Activated T-cell treated with anti-CD3 and anti-CD28 coated beads, Interleukin-2, amount 50 U/mL, for 4 hours (primary cell): Measurements from ENCODE around the gene TDO2. TPM values are rescaled to one million over a fixed set of nuclear protein-coding genes. Genes with fewer than 3 reads are reported as not detected.
A peak's percentile ranks its signal among the peaks of the same experiment; 100 is the strongest.

Source experiments
- ATAC-seq, 2 donors: fragments of 200-7000 bp; cut with Tn5 transposase; one replicate each; pipeline ENCODE4 v1.10.0; 2021
- DNase-seq: peaks from one replicate; pipeline ENCODE4 v3.0.0-alpha.2; 2020
- H3K27me3 Mint-ChIP-seq: one replicate; pipeline ENCODE4 v1.8.0; 2021; ENCODE audit warnings: low read depth, mixed read lengths
- H3K36me3 Mint-ChIP-seq: one replicate; pipeline ENCODE4 v1.8.0; 2022; ENCODE audit warnings: mixed read lengths; ENCODE audit not compliant: insufficient read depth
- H3K4me1 Mint-ChIP-seq: one replicate; pipeline ENCODE4 v1.8.0; 2021; ENCODE audit warnings: low read depth, mixed read lengths
- H3K4me3 Mint-ChIP-seq: one replicate; pipeline ENCODE4 v1.8.0; 2021; ENCODE audit warnings: mild to moderate bottlenecking, moderate library complexity, mixed read lengths
- H3K9me3 Mint-ChIP-seq: one replicate; pipeline ENCODE4 v1.8.0; 2021; ENCODE audit warnings: mixed read lengths
- total RNA-seq, 3 donors: library from RNA; stranded (reverse); gene quantifications; one replicate each; pipeline ENCODE4 v1.2.1, GENCODE V29; 2021

TDO2 gene
- total RNA-seq, 3 donors from 2014 or later, result 0.16 TPM; not detected in 2

DNA sequence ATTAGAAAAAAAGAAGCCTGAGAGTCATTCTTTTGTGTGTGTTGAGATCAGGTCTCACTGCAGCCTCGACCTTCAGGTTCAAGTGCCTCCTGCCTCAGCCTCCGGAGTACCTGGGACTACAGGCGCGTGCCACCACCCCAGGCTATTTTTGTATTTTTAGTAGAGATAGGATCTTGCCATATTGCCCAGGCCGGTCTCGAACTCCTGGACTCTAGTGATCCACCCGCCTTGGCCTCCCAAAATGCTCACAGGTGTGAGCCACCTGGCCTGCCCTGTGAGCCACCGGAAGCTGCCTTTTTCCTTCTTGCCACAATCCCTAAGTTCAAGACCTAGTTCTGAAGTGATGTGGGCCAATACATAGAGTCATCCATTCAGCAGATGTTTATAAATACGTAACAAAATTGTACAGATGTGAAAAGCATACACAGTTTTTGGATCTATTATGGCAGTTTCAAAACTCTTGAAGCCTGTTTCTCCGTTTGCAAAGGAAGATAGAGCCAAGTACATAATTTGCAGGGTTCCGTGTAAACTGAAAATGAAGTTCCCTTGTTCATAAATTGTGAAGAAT is 50.7 kb downstream of the TDO2 start:
- peaks cover 27% of the 10 kb centered on the region for H3K4me1 Mint-ChIP-seq
- no peaks in the 10 kb centered on the region for H3K9me3 Mint-ChIP-seq
- peak overlapping the region; percentile 94 for H3K4me3 Mint-ChIP-seq
- DNase-seq (no peak), ATAC-seq (no peak)
- no peaks in the 10 kb centered on the region for H3K36me3 Mint-ChIP-seq
- peaks cover 14% of the 10 kb centered on the region for H3K27me3 Mint-ChIP-seq

DNA sequence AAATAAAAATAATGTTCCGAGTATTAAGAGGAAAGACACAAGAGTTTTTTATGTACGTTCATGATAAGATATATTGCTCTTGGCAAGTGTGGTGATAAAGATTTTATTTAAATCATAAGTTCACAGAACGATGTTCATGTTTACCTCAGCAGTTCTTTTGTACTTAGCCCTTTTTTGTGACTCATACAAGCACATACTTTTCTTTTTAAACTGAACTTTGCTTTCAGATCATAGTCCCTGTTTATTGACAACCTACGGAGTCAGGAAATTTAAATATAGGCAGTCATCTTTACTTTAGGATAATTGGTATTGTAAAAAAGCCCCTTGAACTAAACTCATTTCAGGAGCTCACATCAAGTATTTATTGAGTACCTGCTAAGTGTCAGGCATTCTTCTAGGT is 51.4 kb downstream of the TDO2 start:
- peak overlapping the region; percentile 24 for H3K4me3 Mint-ChIP-seq
- H3K9me3 Mint-ChIP-seq, result no peaks in the 10 kb centered on the region
- no peak for DNase-seq
- H3K4me1 Mint-ChIP-seq, result peaks cover 24% of the 10 kb centered on the region
- peaks cover 14% of the 10 kb centered on the region for H3K27me3 Mint-ChIP-seq
- no peak for ATAC-seq
- no peaks in the 10 kb centered on the region for H3K36me3 Mint-ChIP-seq

DNA sequence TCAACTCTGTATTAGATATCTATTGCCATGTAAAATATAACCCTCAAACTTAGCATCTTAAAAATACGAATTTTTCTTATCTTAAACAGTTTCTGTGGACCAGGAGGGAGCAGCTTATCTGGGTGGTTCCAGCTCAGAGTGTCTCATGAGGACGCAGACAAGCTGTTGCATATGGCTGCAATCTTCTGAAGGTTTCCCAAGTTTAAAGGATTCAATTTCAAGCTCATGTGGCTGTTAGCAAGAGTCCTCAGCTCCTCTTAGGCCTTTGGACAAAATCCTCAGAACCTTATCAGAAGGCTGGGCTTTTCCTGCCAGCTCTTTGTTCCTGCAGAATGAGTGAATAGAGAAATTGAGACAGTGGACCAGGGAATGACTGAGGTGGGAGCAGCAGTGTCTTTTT is 53.0 kb downstream of the TDO2 start:
- Mint-ChIP-seq H3K4me1 (peaks cover 21% of the 10 kb centered on the region), H3K36me3 (no peaks in the 10 kb centered on the region), H3K9me3 (no peaks in the 10 kb centered on the region), H3K4me3 (no peak overlapping the region), H3K27me3 (peaks cover 14% of the 10 kb centered on the region)
- DNase-seq (no peak), ATAC-seq (no peak)

DNA sequence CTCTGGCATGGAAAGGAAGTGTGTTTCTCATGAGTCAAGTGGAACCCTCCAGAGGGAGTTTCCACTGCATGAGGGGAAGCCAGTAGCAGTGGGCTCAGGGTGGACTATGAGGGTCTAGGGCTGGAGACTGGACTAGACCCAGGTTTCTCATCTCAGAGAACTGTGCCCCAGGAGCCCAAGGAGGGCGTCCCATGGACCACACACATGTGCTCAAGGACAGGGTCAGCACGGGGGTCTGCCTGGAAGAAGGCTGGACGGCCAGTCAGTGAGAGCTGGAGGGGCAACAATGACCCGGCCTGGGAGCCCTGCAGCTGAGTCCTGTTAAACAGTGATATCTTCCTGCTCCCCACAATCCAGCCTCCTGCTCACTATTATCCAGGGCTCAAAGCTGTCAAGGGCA is 55.9 kb downstream of the TDO2 start:
- Mint-ChIP-seq H3K36me3 (no peaks in the 10 kb centered on the region), H3K9me3 (no peaks in the 10 kb centered on the region), H3K4me1 (peaks cover 8% of the 10 kb centered on the region), H3K4me3 (no peak overlapping the region), H3K27me3 (peaks cover 14% of the 10 kb centered on the region)
- ATAC-seq (peak in 1 of 2 donors; percentile 10), DNase-seq (no peak)

DNA sequence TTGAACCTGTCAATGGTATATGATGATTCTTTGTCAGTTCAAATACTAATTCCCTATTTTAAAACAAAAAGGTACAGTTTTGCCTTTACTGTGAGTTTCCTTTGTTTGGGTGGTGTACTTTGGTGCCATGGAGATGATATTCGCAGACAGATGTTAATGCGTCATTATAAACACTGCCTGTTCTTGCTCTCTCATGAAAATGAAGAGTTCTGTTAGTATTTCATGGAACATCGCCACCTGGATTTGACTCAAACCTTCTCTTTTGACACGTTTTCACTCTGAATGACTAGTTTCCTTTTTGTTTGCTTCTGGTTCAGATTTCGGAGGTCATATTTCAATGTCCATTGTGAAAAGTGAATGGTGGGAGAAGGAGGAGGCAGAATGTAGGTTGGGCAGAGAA is 57.0 kb downstream of the TDO2 start:
- Mint-ChIP-seq H3K4me1 (peaks cover 7% of the 10 kb centered on the region), H3K27me3 (peaks cover 14% of the 10 kb centered on the region), H3K9me3 (no peaks in the 10 kb centered on the region), H3K4me3 (no peak overlapping the region), H3K36me3 (no peaks in the 10 kb centered on the region)
- DNase-seq, result no peak
- no peak for ATAC-seq

DNA sequence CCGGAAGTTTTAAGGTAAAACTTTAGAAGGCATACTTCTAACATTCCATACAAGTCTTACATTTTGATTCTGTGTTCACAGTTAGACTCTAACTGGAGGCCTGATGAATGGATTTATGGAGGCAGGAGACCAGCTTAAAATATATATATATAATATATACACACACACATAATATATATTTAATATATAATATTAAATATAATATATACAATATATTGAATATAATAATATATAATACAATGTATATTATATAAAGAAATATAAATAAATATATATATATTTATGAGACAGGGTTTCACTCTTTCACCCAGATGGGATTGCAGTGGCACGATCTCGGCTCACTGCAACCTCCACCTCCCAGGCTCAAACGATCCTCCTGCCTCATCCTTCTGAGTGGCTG is 58.1 kb downstream of the TDO2 start:
- H3K27me3 Mint-ChIP-seq, result peaks cover 14% of the 10 kb centered on the region
- ATAC-seq, result no peak
- no peak overlapping the region for H3K4me3 Mint-ChIP-seq
- no peaks in the 10 kb centered on the region for H3K9me3 Mint-ChIP-seq
- no peak for DNase-seq
- H3K4me1 Mint-ChIP-seq, result peaks cover 7% of the 10 kb centered on the region
- no peaks in the 10 kb centered on the region for H3K36me3 Mint-ChIP-seq

DNA sequence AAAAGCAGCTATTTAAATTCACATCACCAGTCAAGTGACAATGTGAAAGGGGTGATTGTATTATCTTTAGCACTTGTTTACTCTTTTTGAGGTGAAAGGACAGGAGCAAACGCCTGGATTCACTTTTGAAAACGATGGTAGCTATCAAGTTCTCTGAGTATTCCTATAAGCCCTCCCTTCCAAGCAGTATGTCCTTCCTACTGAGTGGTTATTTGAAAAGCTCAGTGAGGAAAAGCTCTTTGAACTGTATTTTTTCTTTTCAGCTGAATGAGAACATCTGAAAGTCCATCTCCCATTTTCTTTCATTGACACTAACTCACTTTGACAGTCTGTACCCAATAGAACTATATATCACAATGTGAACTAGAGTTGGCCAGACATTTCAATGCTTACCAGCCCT is 59.3 kb downstream of the TDO2 start:
- no peaks in the 10 kb centered on the region for H3K9me3 Mint-ChIP-seq
- peaks cover 10% of the 10 kb centered on the region for H3K27me3 Mint-ChIP-seq
- DNase-seq (no peak), ATAC-seq (no peak)
- peaks cover 7% of the 10 kb centered on the region for H3K4me1 Mint-ChIP-seq
- no peaks in the 10 kb centered on the region for H3K36me3 Mint-ChIP-seq
- no peak overlapping the region for H3K4me3 Mint-ChIP-seq

DNA sequence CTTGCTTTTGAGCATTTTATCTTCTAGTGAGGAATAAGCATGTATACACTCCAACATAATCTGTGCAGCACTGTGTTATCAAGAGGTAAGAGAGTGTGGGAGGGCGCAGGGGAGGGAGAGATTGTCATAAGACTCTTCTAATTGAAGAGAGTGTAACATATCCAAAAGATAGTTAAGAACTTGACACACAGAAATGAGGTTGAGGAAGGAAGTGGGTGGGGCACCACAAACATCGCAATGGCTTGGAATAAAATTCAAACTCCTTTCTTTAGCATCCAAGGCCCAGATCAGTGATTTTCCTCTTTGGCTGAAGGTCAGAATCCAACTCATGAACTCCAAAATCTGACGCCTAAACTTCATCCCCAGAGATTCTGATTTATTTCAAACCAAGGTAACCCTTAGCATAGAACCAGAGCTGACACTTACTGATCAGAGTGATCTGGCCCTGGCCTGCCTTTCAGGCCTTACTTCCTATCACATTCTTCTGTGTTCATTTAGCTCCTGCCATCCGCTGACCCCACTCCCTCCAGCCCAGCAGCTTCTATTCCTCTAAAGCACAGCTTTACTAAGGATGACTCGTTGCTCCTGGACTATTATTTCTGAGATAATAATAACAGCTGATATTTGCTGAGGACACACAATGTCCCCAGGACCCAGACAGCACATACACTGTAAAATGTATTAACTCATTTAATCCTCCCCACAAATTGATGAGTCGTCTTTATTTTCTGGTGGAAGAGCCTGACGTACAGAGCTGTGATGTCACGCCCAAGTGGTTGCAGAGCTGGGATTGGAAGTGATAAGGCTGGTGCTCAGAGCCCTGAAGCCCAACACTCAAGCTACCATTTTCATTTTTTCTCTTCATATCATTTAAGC is 60.8 kb downstream of the TDO2 start:
- DNase-seq (no peak), ATAC-seq (no peak)
- Mint-ChIP-seq H3K4me3 (no peak overlapping the region), H3K27me3 (peaks cover 5% of the 10 kb centered on the region), H3K36me3 (no peaks in the 10 kb centered on the region), H3K4me1 (peaks cover 7% of the 10 kb centered on the region), H3K9me3 (no peaks in the 10 kb centered on the region)

DNA sequence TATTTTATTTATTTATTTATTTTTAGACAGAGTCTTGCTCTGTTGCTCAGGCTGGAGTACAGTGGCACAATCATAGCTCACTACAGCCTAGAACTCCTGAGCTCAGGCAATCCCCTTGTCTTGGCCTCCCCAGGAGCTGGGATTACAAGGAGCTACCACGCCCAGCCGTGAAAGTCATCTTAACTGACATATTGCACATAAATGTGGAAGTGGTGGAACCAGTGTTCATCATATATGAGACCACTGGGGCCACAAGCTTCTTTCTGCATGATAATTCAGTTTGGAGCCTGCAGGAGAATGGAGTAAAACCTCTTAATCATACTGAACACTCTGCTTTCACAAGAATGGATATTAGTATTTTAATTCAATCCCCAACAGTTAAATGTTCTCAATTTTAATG is 62.7 kb downstream of the TDO2 start:
- Mint-ChIP-seq H3K4me1 (peaks cover 7% of the 10 kb centered on the region), H3K9me3 (no peaks in the 10 kb centered on the region), H3K36me3 (no peaks in the 10 kb centered on the region), H3K27me3 (peaks cover 9% of the 10 kb centered on the region), H3K4me3 (no peak overlapping the region)
- ATAC-seq (no peak), DNase-seq (no peak)

DNA sequence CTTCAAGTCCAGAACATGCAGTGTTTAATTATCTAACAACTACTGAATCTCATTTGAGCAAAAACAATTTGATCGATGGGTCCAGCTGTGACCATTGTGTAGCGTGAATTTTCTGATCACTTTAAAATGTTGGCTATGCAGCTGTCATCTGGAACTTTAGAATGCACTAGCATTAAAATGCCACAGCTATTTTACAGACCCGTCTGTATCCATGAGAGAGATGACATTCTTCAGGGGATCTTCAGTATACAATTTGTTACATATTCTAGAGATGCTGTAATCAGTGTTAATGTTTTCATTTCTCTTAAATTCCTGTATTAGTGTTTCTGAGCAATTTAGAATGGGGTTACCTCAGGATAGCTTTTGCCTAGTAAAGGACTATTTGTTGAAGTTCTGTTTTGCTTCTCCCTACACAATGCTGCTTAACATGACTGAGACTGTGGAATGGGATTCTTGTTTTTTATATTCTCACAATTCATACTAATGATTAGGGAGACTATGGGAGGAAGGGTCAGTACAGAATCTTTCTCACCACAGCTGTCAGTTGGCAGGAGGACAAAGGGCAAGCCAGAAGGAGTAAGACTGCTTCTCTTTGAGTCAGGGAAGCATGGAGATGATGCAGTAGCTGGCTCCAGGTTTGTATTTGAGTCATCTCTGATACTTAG is 63.4 kb downstream of the TDO2 start:
- H3K27me3 Mint-ChIP-seq, result peaks cover 9% of the 10 kb centered on the region
- no peaks in the 10 kb centered on the region for H3K36me3 Mint-ChIP-seq
- peaks cover 7% of the 10 kb centered on the region for H3K4me1 Mint-ChIP-seq
- H3K4me3 Mint-ChIP-seq, result no peak overlapping the region
- ATAC-seq (no peak), DNase-seq (no peak)
- no peaks in the 10 kb centered on the region for H3K9me3 Mint-ChIP-seq

Other genes with a start within 250 kb of the TDO2 start
- gene GUCY1A1, start 236.8 kb upstream of the TDO2 start, total RNA-seq, result under 1 TPM in 2 of 3 donors, not detected in 1; 0.26 to 0.30 TPM
- under 1 TPM; 0.14 to 0.55 (median 0.51) TPM for gene GUCY1B1, start 144.7 kb upstream of the TDO2 start, total RNA-seq
- gene ASIC5, start 37.4 kb upstream of the TDO2 start, total RNA-seq, result not detected
- gene CTSO, start 50.2 kb downstream of the TDO2 start, total RNA-seq, result 1 to 10 TPM; 1.1 to 2.0 (median 1.3) TPM